HEK293 (cell line): ENCODE data around the gene ATP8B4.

Source experiments
- CTCF ChIA-PET: fragments of 350-600 bp; formaldehyde crosslinking; extraction: SDS; loops from one replicate; lab custom pipeline; 2021; ENCODE audit warnings: antibody characterized with exemption; lab: Yijun Ruan, JAX
- POLR2A ChIA-PET: fragments of 300-600 bp; formaldehyde crosslinking; extraction: SDS; loops from one replicate; lab custom pipeline; 2020; ENCODE audit warnings: antibody characterized with exemption, inconsistent platforms; lab: Yijun Ruan, JAX
- H3K27ac ChIP-seq: fragments of 200-500 bp; sonication (Bioruptor generic); 2 replicates; pipeline ENCODE4 v1.5.1; 2014; ENCODE audit warnings: low read depth, low read length, control low read depth, inconsistent platforms; ENCODE audit errors: extremely low read depth
- H3K36me3 ChIP-seq, 2 experiments: fragments of 200-500 bp in 1 of 2; sonication (Bioruptor generic) in 1 of 2; 1 replicate in 1 of 2; 2 replicates in 1 of 2; pipeline ENCODE4 v1.5.1; 2014 to 2017; ENCODE audit warnings: inconsistent platforms in 2 of 2, low read length in 2 of 2; ENCODE audit not compliant: control insufficient read depth in 2 of 2, insufficient read depth in 1 of 2
- H3K4me1 ChIP-seq: fragments of 200-500 bp; sonication (Bioruptor generic); 2 replicates; pipeline ENCODE4 v1.5.1; 2014; ENCODE audit warnings: mild to moderate bottlenecking, low read length, inconsistent platforms; ENCODE audit not compliant: control insufficient read depth, insufficient read depth
- H3K4me3 ChIP-seq: 2 replicates; pipeline ENCODE4 v1.5.1; 2011; ENCODE audit warnings: low read depth, mild to moderate bottlenecking, control low read depth, low read length, moderate library complexity
- H3K9me3 ChIP-seq: fragments of 200-500 bp; sonication (Bioruptor generic); 2 replicates; pipeline ENCODE4 v1.5.1; 2014; ENCODE audit warnings: low read depth, low read length, inconsistent platforms; ENCODE audit not compliant: control insufficient read depth, insufficient read depth
- EGR2 ChIP-seq: fragments of 450-650 bp; formaldehyde crosslinking; IDR thresholded peaks from 2 replicates; pipeline ENCODE4 v1.5.1; 2016; ENCODE audit warnings: low read depth, missing biosample characterization, missing genetic modification characterization
- IKZF3 ChIP-seq: fragments of 450-650 bp; IDR thresholded peaks from 2 replicates; pipeline ENCODE4 v1.5.0; 2018; ENCODE audit warnings: missing biosample characterization, mild to moderate bottlenecking, missing genetic modification characterization, moderate library complexity
- TRIM28 ChIP-seq: IDR thresholded peaks from 2 replicates; pipeline ENCODE4 v1.6.1; 2011; ENCODE audit warnings: low read length, control low read depth, borderline replicate concordance
- YY1 ChIP-seq: fragments of 450-650 bp; formaldehyde crosslinking; IDR thresholded peaks from 2 replicates; pipeline ENCODE4 v1.5.1; 2018; ENCODE audit warnings: missing biosample characterization, missing genetic modification characterization
- ZNF133 ChIP-seq: fragments of 450-650 bp; formaldehyde crosslinking; IDR thresholded peaks from 2 replicates; pipeline ENCODE4 v1.5.1; 2016; ENCODE audit warnings: missing biosample characterization, missing genetic modification characterization
- ZNF138 ChIP-seq: fragments of 450-650 bp; formaldehyde crosslinking; IDR thresholded peaks from 2 replicates; pipeline ENCODE4 v1.5.1; 2016; ENCODE audit warnings: missing biosample characterization, missing genetic modification characterization, borderline replicate concordance
- ZNF211 ChIP-seq: fragments of 450-650 bp; formaldehyde crosslinking; IDR thresholded peaks from 2 replicates; pipeline ENCODE4 v1.5.1; 2016; ENCODE audit warnings: low read depth, missing biosample characterization, missing genetic modification characterization
- ZNF274 ChIP-seq, 2 experiments: fragments of 200-500 bp in 1 of 2; fragments of 450-650 bp in 1 of 2; sonication (Bioruptor generic) in 1 of 2; formaldehyde crosslinking in 1 of 2; IDR thresholded peaks; 2 replicates each; pipeline versions ENCODE4 v1.5.1 to v1.6.1; 2014 to 2016; ENCODE audit warnings: borderline replicate concordance in 1 of 2, inconsistent platforms in 1 of 2, low read length in 1 of 2, missing biosample characterization in 1 of 2, missing genetic modification characterization in 1 of 2
- ZNF350 ChIP-seq: fragments of 450-650 bp; formaldehyde crosslinking; IDR thresholded peaks from 2 replicates; pipeline ENCODE4 v1.5.0; 2017; ENCODE audit warnings: missing biosample characterization, mild to moderate bottlenecking, missing genetic modification characterization
- ZNF416 ChIP-seq: fragments of 450-650 bp; formaldehyde crosslinking; IDR thresholded peaks from 2 replicates; pipeline ENCODE4 v1.5.1; 2016; ENCODE audit warnings: missing biosample characterization, missing genetic modification characterization
- ZNF571 ChIP-seq: fragments of 450-650 bp; formaldehyde crosslinking; IDR thresholded peaks from 2 replicates; pipeline ENCODE4 v1.5.0; 2017; ENCODE audit warnings: missing biosample characterization, missing genetic modification characterization
- ZNF585B ChIP-seq: fragments of 450-650 bp; formaldehyde crosslinking; IDR thresholded peaks from 2 replicates; pipeline ENCODE4 v1.5.1; 2016; ENCODE audit warnings: missing biosample characterization, missing genetic modification characterization
- ZNF76 ChIP-seq: fragments of 450-650 bp; formaldehyde crosslinking; IDR thresholded peaks from 2 replicates; pipeline ENCODE4; 2016; ENCODE audit warnings: low read depth, missing biosample characterization, missing genetic modification characterization, borderline replicate concordance
- ZNF837 ChIP-seq: fragments of 450-650 bp; formaldehyde crosslinking; IDR thresholded peaks from 2 replicates; pipeline ENCODE4 v1.5.1; 2016; ENCODE audit warnings: missing biosample characterization, missing genetic modification characterization
- TF ChIP-seq, protein P1 (sequence below): fragments of 450-650 bp; formaldehyde crosslinking; IDR thresholded peaks from 2 replicates; pipeline ENCODE4 v1.5.1; 2017; ENCODE audit warnings: missing biosample characterization, mild to moderate bottlenecking, missing genetic modification characterization, moderate library complexity
- TF ChIP-seq, protein P2 (sequence below): fragments of 450-650 bp; formaldehyde crosslinking; IDR thresholded peaks from 2 replicates; pipeline ENCODE4 v1.5.1; 2017; ENCODE audit warnings: missing biosample characterization, missing genetic modification characterization
- TF ChIP-seq, protein P3 (sequence below): fragments of 450-650 bp; formaldehyde crosslinking; IDR thresholded peaks from 2 replicates; pipeline ENCODE4 v1.5.1; 2017; ENCODE audit warnings: missing biosample characterization, missing genetic modification characterization
- TF ChIP-seq, protein P4 (sequence below): fragments of 450-650 bp; formaldehyde crosslinking; IDR thresholded peaks from 2 replicates; pipeline ENCODE4 v1.5.1; 2016; ENCODE audit warnings: missing biosample characterization, missing genetic modification characterization
- TF ChIP-seq, protein P5 (sequence below): fragments of 450-650 bp; formaldehyde crosslinking; IDR thresholded peaks from 2 replicates; pipeline ENCODE4 v1.5.1; 2016; ENCODE audit warnings: missing biosample characterization, missing genetic modification characterization, low read depth

ATP8B4 gene

DNA sequence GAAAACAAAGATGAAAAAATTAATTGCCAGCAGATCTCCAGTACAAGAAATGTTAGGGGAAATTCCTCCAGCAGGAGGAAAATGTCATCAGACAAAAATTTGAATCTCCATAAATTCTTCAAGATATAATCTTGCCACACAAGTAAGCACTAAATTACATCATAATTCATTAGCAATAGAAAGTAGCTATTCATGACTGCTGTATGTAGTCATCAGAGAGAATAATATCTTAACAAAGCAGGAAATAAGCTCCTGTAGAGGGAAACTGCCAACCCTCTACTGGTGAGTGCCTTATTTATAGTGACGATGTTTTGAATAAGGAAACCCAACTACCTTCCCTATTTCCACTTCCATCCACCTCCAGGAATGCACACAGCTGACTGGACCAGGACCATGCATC lies 47.2 kb upstream of the ATP8B4 start:
- Histone ChIP-seq H3K4me1 (no peaks in the 10 kb centered on the region), H3K36me3 (no peaks in the 10 kb centered on the region), H3K4me3 (no peak overlapping the region), H3K27ac (no peak overlapping the region), H3K9me3 (no peaks in the 10 kb centered on the region)
- TF ChIP-seq, protein P1, sequence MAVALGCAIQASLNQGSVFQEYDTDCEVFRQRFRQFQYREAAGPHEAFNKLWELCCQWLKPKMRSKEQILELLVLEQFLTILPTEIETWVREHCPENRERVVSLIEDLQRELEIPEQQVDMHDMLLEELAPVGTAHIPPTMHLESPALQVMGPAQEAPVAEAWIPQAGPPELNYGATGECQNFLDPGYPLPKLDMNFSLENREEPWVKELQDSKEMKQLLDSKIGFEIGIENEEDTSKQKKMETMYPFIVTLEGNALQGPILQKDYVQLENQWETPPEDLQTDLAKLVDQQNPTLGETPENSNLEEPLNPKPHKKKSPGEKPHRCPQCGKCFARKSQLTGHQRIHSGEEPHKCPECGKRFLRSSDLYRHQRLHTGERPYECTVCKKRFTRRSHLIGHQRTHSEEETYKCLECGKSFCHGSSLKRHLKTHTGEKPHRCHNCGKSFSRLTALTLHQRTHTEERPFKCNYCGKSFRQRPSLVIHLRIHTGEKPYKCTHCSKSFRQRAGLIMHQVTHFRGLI: no peak
- no peak for TF ChIP-seq TRIM28
- no peak for TF ChIP-seq ZNF76 (tag by site-specific recombination)
- TF ChIP-seq, protein P2, sequence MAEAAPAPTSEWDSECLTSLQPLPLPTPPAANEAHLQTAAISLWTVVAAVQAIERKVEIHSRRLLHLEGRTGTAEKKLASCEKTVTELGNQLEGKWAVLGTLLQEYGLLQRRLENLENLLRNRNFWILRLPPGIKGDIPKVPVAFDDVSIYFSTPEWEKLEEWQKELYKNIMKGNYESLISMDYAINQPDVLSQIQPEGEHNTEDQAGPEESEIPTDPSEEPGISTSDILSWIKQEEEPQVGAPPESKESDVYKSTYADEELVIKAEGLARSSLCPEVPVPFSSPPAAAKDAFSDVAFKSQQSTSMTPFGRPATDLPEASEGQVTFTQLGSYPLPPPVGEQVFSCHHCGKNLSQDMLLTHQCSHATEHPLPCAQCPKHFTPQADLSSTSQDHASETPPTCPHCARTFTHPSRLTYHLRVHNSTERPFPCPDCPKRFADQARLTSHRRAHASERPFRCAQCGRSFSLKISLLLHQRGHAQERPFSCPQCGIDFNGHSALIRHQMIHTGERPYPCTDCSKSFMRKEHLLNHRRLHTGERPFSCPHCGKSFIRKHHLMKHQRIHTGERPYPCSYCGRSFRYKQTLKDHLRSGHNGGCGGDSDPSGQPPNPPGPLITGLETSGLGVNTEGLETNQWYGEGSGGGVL (tag by site-specific recombination): no peak
- no peak for TF ChIP-seq EGR2 (tag by site-specific recombination)
- TF ChIP-seq, protein P3, sequence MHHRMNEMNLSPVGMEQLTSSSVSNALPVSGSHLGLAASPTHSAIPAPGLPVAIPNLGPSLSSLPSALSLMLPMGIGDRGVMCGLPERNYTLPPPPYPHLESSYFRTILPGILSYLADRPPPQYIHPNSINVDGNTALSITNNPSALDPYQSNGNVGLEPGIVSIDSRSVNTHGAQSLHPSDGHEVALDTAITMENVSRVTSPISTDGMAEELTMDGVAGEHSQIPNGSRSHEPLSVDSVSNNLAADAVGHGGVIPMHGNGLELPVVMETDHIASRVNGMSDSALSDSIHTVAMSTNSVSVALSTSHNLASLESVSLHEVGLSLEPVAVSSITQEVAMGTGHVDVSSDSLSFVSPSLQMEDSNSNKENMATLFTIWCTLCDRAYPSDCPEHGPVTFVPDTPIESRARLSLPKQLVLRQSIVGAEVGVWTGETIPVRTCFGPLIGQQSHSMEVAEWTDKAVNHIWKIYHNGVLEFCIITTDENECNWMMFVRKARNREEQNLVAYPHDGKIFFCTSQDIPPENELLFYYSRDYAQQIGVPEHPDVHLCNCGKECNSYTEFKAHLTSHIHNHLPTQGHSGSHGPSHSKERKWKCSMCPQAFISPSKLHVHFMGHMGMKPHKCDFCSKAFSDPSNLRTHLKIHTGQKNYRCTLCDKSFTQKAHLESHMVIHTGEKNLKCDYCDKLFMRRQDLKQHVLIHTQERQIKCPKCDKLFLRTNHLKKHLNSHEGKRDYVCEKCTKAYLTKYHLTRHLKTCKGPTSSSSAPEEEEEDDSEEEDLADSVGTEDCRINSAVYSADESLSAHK (tag by site-specific recombination): no peak
- TF ChIP-seq ZNF350 (tag by site-specific recombination): no peak
- TF ChIP-seq, protein P4, sequence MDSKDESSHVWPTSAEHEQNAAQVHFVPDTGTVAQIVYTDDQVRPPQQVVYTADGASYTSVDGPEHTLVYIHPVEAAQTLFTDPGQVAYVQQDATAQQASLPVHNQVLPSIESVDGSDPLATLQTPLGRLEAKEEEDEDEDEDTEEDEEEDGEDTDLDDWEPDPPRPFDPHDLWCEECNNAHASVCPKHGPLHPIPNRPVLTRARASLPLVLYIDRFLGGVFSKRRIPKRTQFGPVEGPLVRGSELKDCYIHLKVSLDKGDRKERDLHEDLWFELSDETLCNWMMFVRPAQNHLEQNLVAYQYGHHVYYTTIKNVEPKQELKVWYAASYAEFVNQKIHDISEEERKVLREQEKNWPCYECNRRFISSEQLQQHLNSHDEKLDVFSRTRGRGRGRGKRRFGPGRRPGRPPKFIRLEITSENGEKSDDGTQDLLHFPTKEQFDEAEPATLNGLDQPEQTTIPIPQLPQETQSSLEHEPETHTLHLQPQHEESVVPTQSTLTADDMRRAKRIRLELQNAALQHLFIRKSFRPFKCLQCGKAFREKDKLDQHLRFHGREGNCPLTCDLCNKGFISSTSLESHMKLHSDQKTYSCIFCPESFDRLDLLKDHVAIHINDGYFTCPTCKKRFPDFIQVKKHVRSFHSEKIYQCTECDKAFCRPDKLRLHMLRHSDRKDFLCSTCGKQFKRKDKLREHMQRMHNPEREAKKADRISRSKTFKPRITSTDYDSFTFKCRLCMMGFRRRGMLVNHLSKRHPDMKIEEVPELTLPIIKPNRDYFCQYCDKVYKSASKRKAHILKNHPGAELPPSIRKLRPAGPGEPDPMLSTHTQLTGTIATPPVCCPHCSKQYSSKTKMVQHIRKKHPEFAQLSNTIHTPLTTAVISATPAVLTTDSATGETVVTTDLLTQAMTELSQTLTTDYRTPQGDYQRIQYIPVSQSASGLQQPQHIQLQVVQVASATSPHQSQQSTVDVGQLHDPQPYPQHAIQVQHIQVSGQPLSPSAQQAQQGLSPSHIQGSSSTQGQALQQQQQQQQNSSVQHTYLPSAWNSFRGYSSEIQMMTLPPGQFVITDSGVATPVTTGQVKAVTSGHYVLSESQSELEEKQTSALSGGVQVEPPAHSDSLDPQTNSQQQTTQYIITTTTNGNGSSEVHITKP (tag by site-specific recombination): no peak
- no peak for TF ChIP-seq ZNF416 (tag by site-specific recombination)
- no peak for TF ChIP-seq ZNF571 (tag by site-specific recombination)
- no peak for TF ChIP-seq ZNF274 (IDR thresholded peaks at IDR 0.05; ENCODE audit: low read length)
- TF ChIP-seq ZNF274 (tag by site-specific recombination; IDR thresholded peaks at IDR 0.05; ENCODE audit: borderline replicate concordance): no peak
- no peak for TF ChIP-seq IKZF3 (tag by site-specific recombination)
- no peak for TF ChIP-seq ZNF133
- no peak for TF ChIP-seq YY1 (tag by site-specific recombination)
- no peak for TF ChIP-seq ZNF138
- TF ChIP-seq ZNF585B (tag by site-specific recombination): no peak
- TF ChIP-seq, protein P5, sequence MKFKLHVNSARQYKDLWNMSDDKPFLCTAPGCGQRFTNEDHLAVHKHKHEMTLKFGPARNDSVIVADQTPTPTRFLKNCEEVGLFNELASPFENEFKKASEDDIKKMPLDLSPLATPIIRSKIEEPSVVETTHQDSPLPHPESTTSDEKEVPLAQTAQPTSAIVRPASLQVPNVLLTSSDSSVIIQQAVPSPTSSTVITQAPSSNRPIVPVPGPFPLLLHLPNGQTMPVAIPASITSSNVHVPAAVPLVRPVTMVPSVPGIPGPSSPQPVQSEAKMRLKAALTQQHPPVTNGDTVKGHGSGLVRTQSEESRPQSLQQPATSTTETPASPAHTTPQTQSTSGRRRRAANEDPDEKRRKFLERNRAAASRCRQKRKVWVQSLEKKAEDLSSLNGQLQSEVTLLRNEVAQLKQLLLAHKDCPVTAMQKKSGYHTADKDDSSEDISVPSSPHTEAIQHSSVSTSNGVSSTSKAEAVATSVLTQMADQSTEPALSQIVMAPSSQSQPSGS (tag by site-specific recombination): no peak
- no peak for TF ChIP-seq ZNF211 (tag by site-specific recombination)
- no peak for TF ChIP-seq ZNF837 (tag by site-specific recombination)
- POLR2A ChIA-PET: no interaction called here
- CTCF ChIA-PET: no interaction called here
